Stomach (tissue), 4 donors: ENCODE data around the gene RAB9A.

Experiments
- CTCF ChIP-seq, 7 experiments: fragments of 450-650 bp in 4 of 7; fragments of 200-600 bp in 3 of 7; sonication (generic) in 3 of 7; IDR thresholded peaks; one replicate each; pipeline ENCODE4 v1.5.1; 2016 to 2019; ENCODE audit warnings: antibody characterized with exemption in 7 of 7, control low read depth in 2 of 7, mild to moderate bottlenecking in 1 of 7
- EP300 ChIP-seq: sonication (generic); formaldehyde crosslinking; IDR thresholded peaks from one replicate; pipeline ENCODE4 v1.6.1; 2017; ENCODE audit warnings: antibody characterized with exemption
- POLR2A ChIP-seq, 4 donors: fragments of 450-650 bp; IDR thresholded peaks; one replicate each; pipeline ENCODE4 v1.6.1; 2016; ENCODE audit warnings: antibody characterized with exemption in 4 of 4, control low read depth in 2 of 4, mild to moderate bottlenecking in 1 of 4, moderate library complexity in 1 of 4
- POLR2AphosphoS5 ChIP-seq, 3 donors: sonication (generic); formaldehyde crosslinking; IDR thresholded peaks; one replicate each; pipeline ENCODE4 v1.6.1; 2016; ENCODE audit warnings: antibody characterized with exemption in 3 of 3

GRCh38 chrX:13700380-13700779, 11.5 kb downstream of the RAB9A start:
- TF ChIP-seq POLR2AphosphoS5 (IDR thresholded peaks at IDR 0.05) (no peak), CTCF (IDR thresholded peaks at IDR 0.05) (no peak), POLR2A (IDR thresholded peaks at IDR 0.05) (no peak), EP300 (no peak)
